Measurements from ENCODE around the gene CDYL. TPM values are rescaled to one million over a fixed set of nuclear protein-coding genes. Genes with fewer than 3 reads are reported as not detected.

Gene CDYL
- total RNA-seq, 1 donor from 2014 or later, result 12.2 TPM

GRCh38 chr6:4815584-4815983 lies 39.4 kb downstream of the CDYL start:
- no peak for DNase-seq (ENCODE audit: low read depth)

DNA sequence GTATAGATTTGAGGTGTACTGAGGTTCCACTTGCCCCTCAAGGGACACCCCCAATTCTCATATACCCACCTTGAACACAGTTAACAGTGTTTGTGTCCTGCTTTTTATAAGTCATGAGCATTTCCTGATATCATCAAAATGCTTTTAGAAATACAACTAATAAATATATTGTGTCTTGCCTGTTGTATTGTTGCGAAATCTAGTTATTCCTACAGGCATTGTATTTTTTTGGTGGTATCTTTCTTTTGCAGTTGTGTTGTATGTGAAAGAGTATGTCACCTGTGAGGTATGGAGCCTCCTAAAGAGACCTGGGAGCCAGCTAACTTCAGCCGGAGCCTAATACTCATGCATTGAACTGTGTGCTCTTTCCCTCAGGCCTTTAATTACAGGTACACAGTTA lies 40.7 kb downstream of the CDYL start:
- TF ChIP-seq, protein P1, sequence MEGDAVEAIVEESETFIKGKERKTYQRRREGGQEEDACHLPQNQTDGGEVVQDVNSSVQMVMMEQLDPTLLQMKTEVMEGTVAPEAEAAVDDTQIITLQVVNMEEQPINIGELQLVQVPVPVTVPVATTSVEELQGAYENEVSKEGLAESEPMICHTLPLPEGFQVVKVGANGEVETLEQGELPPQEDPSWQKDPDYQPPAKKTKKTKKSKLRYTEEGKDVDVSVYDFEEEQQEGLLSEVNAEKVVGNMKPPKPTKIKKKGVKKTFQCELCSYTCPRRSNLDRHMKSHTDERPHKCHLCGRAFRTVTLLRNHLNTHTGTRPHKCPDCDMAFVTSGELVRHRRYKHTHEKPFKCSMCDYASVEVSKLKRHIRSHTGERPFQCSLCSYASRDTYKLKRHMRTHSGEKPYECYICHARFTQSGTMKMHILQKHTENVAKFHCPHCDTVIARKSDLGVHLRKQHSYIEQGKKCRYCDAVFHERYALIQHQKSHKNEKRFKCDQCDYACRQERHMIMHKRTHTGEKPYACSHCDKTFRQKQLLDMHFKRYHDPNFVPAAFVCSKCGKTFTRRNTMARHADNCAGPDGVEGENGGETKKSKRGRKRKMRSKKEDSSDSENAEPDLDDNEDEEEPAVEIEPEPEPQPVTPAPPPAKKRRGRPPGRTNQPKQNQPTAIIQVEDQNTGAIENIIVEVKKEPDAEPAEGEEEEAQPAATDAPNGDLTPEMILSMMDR (conservative IDR thresholded peaks at IDR 0.05; ENCODE audit: low read depth, low read length), result no peak
- no peak overlapping the region for H3K4me3 ChIP-seq (ENCODE audit: low read depth, low read length)
- no peak for DNase-seq (ENCODE audit: low read depth)

More at GRCh38 chr6:4815584-4815983, 39.4 kb downstream of the CDYL start:
- TF ChIP-seq, protein P1 (conservative IDR thresholded peaks at IDR 0.05; ENCODE audit: low read depth, low read length), result no peak
- H3K4me3 ChIP-seq (ENCODE audit: low read depth, low read length), result no peak overlapping the region

- TF ChIP-seq, protein P1 (conservative IDR thresholded peaks at IDR 0.05; ENCODE audit: low read depth, low read length), result no peak
- DNase-seq (ENCODE audit: low read depth), result no peak
- no peak overlapping the region for H3K4me3 ChIP-seq (ENCODE audit: low read depth, low read length)
Observed at GRCh38 chr6:4817551-4817950, 41.3 kb downstream of the CDYL start.

GRCh38 chr6:4818272-4818938 lies 42.2 kb downstream of the CDYL start:
- no peak overlapping the region for H3K4me3 ChIP-seq (ENCODE audit: low read depth, low read length)
- no peak for DNase-seq (ENCODE audit: low read depth)
- TF ChIP-seq, protein P1 (conservative IDR thresholded peaks at IDR 0.05; ENCODE audit: low read depth, low read length), result no peak

GRCh38 chr6:4819706-4820283 lies 43.6 kb downstream of the CDYL start:
- no peak overlapping the region for H3K4me3 ChIP-seq (ENCODE audit: low read depth, low read length)
- DNase-seq (ENCODE audit: low read depth), result no peak
- TF ChIP-seq, protein P1 (conservative IDR thresholded peaks at IDR 0.05; ENCODE audit: low read depth, low read length), result no peak

GRCh38 chr6:4820704-4821276 lies 44.6 kb downstream of the CDYL start:
- no peak for DNase-seq (ENCODE audit: low read depth)
- TF ChIP-seq, protein P1 (conservative IDR thresholded peaks at IDR 0.05; ENCODE audit: low read depth, low read length), result no peak
- H3K4me3 ChIP-seq (ENCODE audit: low read depth, low read length), result no peak overlapping the region

Data from epithelial cell of proximal tubule (primary cell).